GM21529 (cell line): Measurements from ENCODE around the gene ANKMY1.
"Not testable (repeated sequence)": the region's sequence is repeated elsewhere in the genome, so short reads cannot be mapped to it uniquely, and the experiment has no call there.

Experiments used
- ATAC-seq: cut with Tn5 transposase; IDR thresholded peaks from one replicate; pipeline ENCODE4 v1.9.1; 2021; ENCODE audit not compliant: unreplicated experiment

Gene ANKMY1

GRCh38 chr2:240555541-240556250, 2.1 kb downstream of the ANKMY1 start:
- ATAC-seq = no peak

- ATAC-seq = no peak
Observed at GRCh38 chr2:240554767-240555493, 2.9 kb downstream of the ANKMY1 start.

- no peak for ATAC-seq
Observed at GRCh38 chr2:240553956-240554480, 3.8 kb downstream of the ANKMY1 start.

DNA sequence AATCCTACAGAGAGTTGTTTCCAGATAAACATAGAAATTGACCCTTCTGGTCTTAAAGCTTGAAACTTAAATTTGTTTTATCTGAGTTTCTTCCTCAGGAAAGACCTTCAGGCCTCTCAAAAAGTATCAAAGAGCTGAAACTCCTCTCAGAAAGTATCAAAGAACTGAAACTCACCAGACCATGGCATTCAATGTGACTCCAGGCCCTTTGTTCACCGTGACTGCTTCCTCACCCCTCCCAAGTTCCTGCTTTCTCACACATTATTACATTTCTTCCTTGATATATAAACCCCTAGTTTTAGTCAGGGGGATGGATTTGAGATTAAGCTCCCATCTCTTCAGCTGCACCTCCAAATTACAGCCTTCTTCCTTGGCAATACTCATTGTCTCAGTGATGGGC, 6.0 kb downstream of the ANKMY1 start:
- no peak for ATAC-seq

DNA sequence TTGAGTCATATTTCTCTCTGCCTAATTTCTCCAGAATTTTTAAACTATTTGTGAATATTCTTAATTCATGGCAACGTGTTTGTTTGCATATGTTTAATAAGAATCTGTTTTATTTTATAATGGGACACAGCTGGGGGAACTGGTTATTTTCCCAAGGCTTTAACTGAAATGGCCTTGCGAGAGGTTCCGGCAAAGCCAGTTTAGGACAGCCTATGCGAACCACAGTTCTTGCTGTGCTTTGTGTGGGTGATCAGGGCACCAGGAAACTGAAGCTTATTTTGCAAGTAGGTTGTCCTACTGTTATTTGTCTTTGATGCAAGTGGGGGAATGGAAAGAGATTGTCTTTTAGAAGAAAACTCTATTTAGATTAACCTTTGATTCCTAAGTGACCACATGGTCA, 6.5 kb downstream of the ANKMY1 start:
- no peak for ATAC-seq

- ATAC-seq = no peak
Observed at GRCh38 chr2:240539906-240540305, 17.9 kb downstream of the ANKMY1 start.

DNA sequence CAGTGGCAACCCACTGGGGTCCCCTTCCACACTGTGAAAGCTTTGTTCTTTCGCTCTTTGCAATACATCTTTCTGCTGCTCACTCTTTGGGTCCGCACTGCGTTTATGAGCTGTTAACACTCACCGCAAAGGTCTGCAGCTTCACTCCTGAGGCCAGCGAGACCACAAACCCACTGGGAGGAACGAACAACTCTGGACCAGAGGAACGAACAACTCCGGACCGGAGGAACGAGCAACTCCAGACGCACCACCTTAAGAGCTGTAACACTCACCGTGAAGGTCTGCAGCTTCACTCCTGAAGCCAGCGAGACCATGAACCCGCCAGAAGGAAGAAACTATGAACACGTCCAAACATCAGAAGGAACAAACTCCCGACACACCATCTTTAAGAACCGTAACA, 18.7 kb downstream of the ANKMY1 start:
- ATAC-seq = not testable (repeated sequence)

GRCh38 chr2:240538031-240538780, 19.6 kb downstream of the ANKMY1 start:
- no peak for ATAC-seq

GRCh38 chr2:240532031-240532775, 25.6 kb downstream of the ANKMY1 start:
- no peak for ATAC-seq

DNA sequence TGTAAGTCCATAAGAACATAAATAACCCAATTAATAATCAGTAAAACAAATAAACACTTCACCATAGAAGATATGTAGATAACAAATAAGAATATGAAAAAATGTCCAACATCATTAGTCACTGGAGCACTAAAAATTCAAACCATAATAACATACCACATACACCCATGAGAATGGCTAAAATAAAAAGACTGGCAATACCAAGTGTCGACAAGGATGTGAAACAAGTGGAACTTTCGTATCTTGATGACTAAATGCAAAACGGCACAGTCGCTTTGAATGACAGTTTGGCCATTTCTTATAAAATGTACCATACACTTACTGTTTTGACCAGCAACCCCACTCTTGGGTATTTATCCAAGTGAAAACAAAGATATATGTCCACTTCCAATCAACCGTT, 26.8 kb downstream of the ANKMY1 start:
- no peak for ATAC-seq

GRCh38 chr2:240530181-240530580, 27.6 kb downstream of the ANKMY1 start:
- ATAC-seq = no peak

- no peak for ATAC-seq
Observed at GRCh38 chr2:240529344-240529999, 28.3 kb downstream of the ANKMY1 start.

DNA sequence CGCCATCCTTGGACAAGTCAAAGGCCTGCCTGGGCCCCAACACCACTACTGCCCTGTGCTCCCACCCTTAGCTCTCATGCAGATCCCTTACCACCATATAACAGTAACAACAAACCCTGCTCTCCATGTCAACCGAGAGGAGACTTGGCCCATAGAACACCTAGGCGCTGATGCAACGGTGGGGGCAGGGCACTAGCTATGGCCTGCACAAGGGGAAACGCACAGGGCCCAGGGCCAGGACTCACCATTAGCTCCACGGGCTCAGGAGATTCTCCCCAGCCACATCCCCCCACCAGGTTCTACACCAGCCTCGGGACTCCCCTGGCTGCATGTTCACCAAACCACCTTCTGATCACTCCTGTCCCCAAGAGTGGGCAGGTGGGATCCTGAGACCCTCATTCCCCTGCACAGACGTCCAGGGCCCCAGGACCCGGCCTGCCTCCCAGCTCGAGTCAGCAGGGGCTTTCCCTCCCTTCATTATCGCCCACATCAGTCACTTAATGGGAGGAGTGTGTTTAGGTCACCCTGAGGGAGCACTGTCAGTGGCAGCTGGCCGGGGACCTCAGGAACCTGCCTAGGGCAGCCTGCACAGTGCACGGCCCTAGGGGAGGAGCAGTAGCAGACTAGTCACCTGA, 29.3 kb downstream of the ANKMY1 start:
- no peak for ATAC-seq

DNA sequence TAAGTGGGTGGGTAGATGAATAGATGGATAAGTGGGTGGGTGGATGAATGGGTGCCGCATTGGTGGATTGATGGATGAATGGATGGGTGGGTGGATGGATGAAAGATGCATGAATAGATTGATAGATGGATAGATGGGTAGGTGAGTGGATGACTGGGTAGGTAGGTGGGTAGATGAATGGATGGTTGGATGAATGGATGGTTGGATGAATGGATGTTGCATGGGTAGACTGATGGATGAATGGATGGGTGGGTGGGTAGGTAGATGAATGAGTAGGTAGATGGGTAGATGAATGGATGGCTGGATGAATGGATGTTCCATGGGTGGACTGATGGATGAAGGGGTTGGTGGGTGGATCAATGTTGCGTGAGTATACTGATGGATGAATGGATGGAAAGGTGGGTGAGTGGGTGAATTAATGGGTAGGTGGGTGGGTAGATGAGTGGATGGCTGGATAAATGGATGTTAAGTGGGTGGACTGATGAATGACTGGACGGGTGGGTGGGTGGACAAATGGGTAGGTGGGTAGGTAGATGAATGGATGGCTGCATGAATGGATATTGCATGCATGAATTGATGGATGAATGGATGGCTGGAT, 30.5 kb downstream of the ANKMY1 start:
- no peak for ATAC-seq

DNA sequence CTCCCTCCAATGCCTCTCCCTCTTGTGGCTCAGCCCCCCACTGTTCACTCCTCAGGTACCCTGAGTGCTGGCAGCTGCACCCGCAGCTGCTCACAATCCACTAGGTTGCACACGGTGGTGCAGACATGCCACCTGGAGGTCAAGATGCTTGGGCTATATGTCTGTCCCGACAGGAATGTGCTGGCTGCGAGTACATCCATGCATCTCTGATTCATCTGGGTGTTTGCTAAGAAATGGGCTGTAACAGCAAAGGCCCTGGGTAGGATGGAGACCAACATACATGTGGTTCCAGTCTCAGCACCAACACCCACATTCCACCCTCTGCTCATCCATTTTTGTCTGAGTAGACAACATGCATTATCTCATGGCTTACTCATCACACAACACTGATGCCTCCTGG, 31.3 kb downstream of the ANKMY1 start:
- ATAC-seq = no peak

GRCh38 chr2:240525802-240526201, 32.0 kb downstream of the ANKMY1 start:
- ATAC-seq = no peak

GRCh38 chr2:240524963-240525718, 32.6 kb downstream of the ANKMY1 start:
- ATAC-seq = no peak

DNA sequence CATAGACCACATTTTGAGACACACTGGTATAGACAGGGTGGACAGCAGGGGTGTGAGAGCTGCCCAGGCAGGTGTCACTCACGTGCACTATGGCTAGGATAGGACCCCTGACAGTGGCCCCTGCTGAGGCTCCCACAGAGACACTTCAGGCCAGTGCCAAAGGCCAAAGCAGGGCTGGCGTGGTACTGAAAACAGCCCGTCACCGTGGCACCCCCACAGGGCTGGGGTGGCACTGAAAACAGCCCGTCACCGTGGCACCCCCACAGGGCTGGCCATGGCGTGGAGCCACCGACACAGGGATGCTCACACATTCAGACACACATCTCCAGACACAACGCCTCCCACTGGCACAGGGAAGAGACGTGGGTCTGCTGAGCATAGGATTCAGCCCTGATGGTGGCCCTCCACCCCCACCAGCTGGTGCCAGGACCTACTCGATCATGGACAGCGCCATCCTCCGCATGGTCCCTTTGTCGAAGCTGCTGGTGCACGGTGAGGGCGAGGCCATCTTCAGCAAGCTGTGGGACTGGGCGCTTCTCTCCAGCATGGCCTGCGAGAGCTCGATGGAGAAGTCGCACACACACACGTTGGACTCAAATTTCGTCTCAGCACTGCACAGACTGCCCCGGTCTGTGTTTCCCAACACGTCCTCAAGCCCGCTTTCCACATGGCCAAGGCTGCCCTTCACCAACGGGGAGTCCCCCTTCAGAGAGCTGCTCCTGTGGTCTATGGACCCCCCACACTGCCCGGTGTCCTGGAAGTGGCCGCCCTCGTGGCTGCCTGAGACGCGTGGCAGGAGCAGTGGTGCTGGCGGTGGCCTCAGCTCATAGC, 34.1 kb downstream of the ANKMY1 start:
- no peak for ATAC-seq
